GM12864 (cell line): ENCODE measurements around the gene TYMP.

Experiments used
- DNase-seq: peaks from one replicate; pipeline ENCODE4 v3.0.0-alpha.2; 2011; ENCODE audit warnings: low read depth
- H3K4me3 ChIP-seq: 2 replicates; pipeline ENCODE4 v1.5.1; 2011; ENCODE audit warnings: mild to moderate bottlenecking, low read depth, low read length, control low read depth
- CTCF ChIP-seq: IDR thresholded peaks from 2 replicates; pipeline ENCODE4 v1.5.1; 2011; ENCODE audit warnings: low read depth, mild to moderate bottlenecking, moderate library complexity, low read length, control low read depth, inconsistent platforms; ENCODE audit errors: missing control alignments

Gene TYMP

GRCh38 chr22:50529897-50530579 lies at the start of gene TYMP:
TYMP (minus strand) TSS chr22:50530012; CDS start chr22:50529709, 303 bp downstream.
- H3K4me3 ChIP-seq = peak within 1 kb of the TSS; percentile 63
- TF ChIP-seq CTCF = no peak
- no peak for DNase-seq

- no peak for TF ChIP-seq CTCF
- no peak overlapping the region for H3K4me3 ChIP-seq
- DNase-seq = no peak
Observed at GRCh38 chr22:50578776-50579310, 49.0 kb upstream of the TYMP start.

GRCh38 chr22:50577987-50578775 lies 48.4 kb upstream of the TYMP start, which contains the start of gene CPT1B:
CPT1B (minus strand) TSS chr22:50578427; CDS start chr22:50577915, 512 bp downstream.
- no peak within 1 kb of the TSS for H3K4me3 ChIP-seq
- DNase-seq = no peak
- no peak for TF ChIP-seq CTCF

- TF ChIP-seq CTCF = no peak
- no peak overlapping the region for H3K4me3 ChIP-seq
- no peak for DNase-seq
Observed at GRCh38 chr22:50577697-50577986, 47.8 kb upstream of the TYMP start.

GRCh38 chr22:50576806-50577696 lies 47.2 kb upstream of the TYMP start:
- no peak for DNase-seq
- no peak overlapping the region for H3K4me3 ChIP-seq
- TF ChIP-seq CTCF = no peak

- no peak for TF ChIP-seq CTCF
- DNase-seq = no peak
- no peak overlapping the region for H3K4me3 ChIP-seq
Observed at GRCh38 chr22:50576070-50576469, 46.3 kb upstream of the TYMP start.
